Hepatocyte (in vitro differentiated cells): ENCODE data around the gene CUL5. TPM values are rescaled to one million over a fixed set of nuclear protein-coding genes. Genes with fewer than 3 reads are reported as not detected.

Experiments
- DNase-seq: peaks from one replicate; pipeline ENCODE4 v3.0.0-alpha.2; 2016; ENCODE audit warnings: low spot score
- H2AFZ ChIP-seq: fragments of 200-600 bp; sonication (generic); 2 replicates; pipeline ENCODE4 v1.6.0; 2016; ENCODE audit warnings: antibody characterized with exemption, mild to moderate bottlenecking
- H3K27ac ChIP-seq: fragments of 200-600 bp; sonication (generic); 2 replicates; pipeline ENCODE4 v1.5.1; 2016; ENCODE audit warnings: mild to moderate bottlenecking
- H3K27me3 ChIP-seq: fragments of 200-600 bp; sonication (generic); 2 replicates; pipeline ENCODE4 v1.6.1; 2016
- H3K36me3 ChIP-seq: fragments of 200-600 bp; sonication (generic); replicated peaks from 2 replicates; pipeline ENCODE4 v1.5.1; 2016; ENCODE audit warnings: low read depth; ENCODE audit not compliant: insufficient read depth
- H3K4me1 ChIP-seq: fragments of 200-600 bp; sonication (generic); 2 replicates; pipeline ENCODE4 v1.5.1; 2016; ENCODE audit warnings: mild to moderate bottlenecking, moderate library complexity; ENCODE audit not compliant: insufficient read depth
- H3K4me2 ChIP-seq: fragments of 200-600 bp; sonication (generic); 2 replicates; pipeline ENCODE4 v1.6.0; 2016
- H3K4me3 ChIP-seq: fragments of 200-600 bp; sonication (generic); 2 replicates; pipeline ENCODE4 v1.5.1; 2016; ENCODE audit warnings: mild to moderate bottlenecking
- H3K79me2 ChIP-seq: fragments of 200-600 bp; sonication (generic); 2 replicates; pipeline ENCODE4 v1.6.0; 2017; ENCODE audit warnings: mild to moderate bottlenecking
- H3K9me2 ChIP-seq: fragments of 200-600 bp; sonication (generic); replicated peaks from 2 replicates; pipeline ENCODE4 v1.6.0; 2017; ENCODE audit warnings: mild to moderate bottlenecking; ENCODE audit not compliant: insufficient read depth
- H3K9me3 ChIP-seq: fragments of 200-600 bp; sonication (generic); 2 replicates; pipeline ENCODE4 v1.5.1; 2016; ENCODE audit warnings: low read depth, mild to moderate bottlenecking
- H4K20me1 ChIP-seq: fragments of 200-600 bp; sonication (generic); 2 replicates; pipeline ENCODE4 v1.6.0; 2016; ENCODE audit warnings: mild to moderate bottlenecking; ENCODE audit not compliant: insufficient read depth, poor library complexity, severe bottlenecking
- EZH2 ChIP-seq: fragments of 200-600 bp; sonication (generic); IDR thresholded peaks from 2 replicates; pipeline ENCODE4 v1.6.1; 2016; ENCODE audit warnings: antibody characterized with exemption, mild to moderate bottlenecking, borderline replicate concordance
- EZH2phosphoT487 ChIP-seq: fragments of 200-600 bp; sonication (generic); IDR thresholded peaks from one replicate; pipeline ENCODE4 v1.6.1; 2018; ENCODE audit warnings: antibody characterized with exemption, mild to moderate bottlenecking, low read depth, moderate library complexity; ENCODE audit not compliant: unreplicated experiment, severe bottlenecking
- WGBS: methylation state at CpG from one replicate; pipeline ENCODE4 v1.1.6; 2016; ENCODE audit warnings: low lambda C conversion rate; ENCODE audit errors: missing lambda C conversion rate; 5-methylcytosine and 5-hydroxymethylcytosine counted together
- polyA plus RNA-seq: library from polyadenylated mRNA; unstranded; fragments of >200 nt; fragmentation: Nextera tagmentation; extraction: Ambion mirVana; gene quantifications from 2 replicates; pipeline ENCODE4 v1.2.1, GENCODE V29; 2016
- total RNA-seq: library from RNA; depleted of rRNA; stranded (reverse); fragments of >200 nt; gene quantifications from 2 replicates; pipeline ENCODE4 v1.2.3, GENCODE V29; 2014
- TF ChIP-seq, protein P1 (sequence below): fragments of 200-600 bp; sonication (generic); IDR thresholded peaks from 2 replicates; pipeline ENCODE4 v1.5.1; 2016; ENCODE audit warnings: antibody characterized with exemption, mild to moderate bottlenecking; ENCODE audit not compliant: poor library complexity

The CUL5 gene
- total and polyA plus RNA-seq, 2 experiments from 2014 or later = 23.2 to 27.6 TPM

DNA sequence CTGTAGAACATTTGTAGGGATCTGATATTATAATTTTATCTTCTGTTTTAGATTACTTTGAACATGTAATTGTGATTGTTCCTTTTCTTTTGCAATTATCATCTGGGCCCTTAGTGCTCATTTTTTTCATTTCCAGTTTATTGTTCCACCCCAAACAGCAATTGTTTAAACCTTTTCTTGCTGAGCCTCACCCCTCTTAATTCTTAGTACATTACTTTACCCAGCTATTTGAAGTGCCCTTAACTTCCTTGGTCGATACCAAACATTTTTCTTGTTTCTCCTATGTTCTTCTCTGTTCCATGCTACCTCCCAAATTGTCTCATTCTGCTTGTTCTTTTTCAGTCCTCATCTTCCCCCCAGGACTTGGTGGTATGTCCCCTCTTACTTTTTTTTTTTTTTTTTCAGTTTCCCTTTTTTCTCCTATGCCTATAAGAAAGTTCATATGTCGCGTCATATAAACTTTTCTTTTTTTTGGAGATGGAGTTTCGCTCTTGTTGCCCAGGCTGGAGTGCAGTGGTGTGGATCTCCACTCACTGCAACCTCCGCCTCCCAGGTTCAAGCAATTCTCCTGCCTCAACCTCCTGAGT lies 3.5 kb downstream of the CUL5 start:
- Histone ChIP-seq H3K27me3 (no peaks in the 10 kb centered on the region), H3K9me3 (no peaks in the 10 kb centered on the region), H4K20me1 (peaks cover 67% of the 10 kb centered on the region), H3K79me2 (peaks cover 81% of the 10 kb centered on the region), H3K27ac (no peak overlapping the region), H3K4me2 (peak overlapping the region; percentile 91), H2AFZ (no peak overlapping the region), H3K4me1 (peaks cover 28% of the 10 kb centered on the region), H3K36me3 (no peaks in the 10 kb centered on the region), H3K9me2 (no peaks in the 10 kb centered on the region), H3K4me3 (no peak overlapping the region)
- DNase-seq = no peak
- 97% methylated on average over 3 of the region's 5 CpGs for WGBS
- no peak for TF ChIP-seq EZH2phosphoT487
- TF ChIP-seq, protein P1, sequence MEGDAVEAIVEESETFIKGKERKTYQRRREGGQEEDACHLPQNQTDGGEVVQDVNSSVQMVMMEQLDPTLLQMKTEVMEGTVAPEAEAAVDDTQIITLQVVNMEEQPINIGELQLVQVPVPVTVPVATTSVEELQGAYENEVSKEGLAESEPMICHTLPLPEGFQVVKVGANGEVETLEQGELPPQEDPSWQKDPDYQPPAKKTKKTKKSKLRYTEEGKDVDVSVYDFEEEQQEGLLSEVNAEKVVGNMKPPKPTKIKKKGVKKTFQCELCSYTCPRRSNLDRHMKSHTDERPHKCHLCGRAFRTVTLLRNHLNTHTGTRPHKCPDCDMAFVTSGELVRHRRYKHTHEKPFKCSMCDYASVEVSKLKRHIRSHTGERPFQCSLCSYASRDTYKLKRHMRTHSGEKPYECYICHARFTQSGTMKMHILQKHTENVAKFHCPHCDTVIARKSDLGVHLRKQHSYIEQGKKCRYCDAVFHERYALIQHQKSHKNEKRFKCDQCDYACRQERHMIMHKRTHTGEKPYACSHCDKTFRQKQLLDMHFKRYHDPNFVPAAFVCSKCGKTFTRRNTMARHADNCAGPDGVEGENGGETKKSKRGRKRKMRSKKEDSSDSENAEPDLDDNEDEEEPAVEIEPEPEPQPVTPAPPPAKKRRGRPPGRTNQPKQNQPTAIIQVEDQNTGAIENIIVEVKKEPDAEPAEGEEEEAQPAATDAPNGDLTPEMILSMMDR = no peak
- TF ChIP-seq EZH2 = no peak

DNA sequence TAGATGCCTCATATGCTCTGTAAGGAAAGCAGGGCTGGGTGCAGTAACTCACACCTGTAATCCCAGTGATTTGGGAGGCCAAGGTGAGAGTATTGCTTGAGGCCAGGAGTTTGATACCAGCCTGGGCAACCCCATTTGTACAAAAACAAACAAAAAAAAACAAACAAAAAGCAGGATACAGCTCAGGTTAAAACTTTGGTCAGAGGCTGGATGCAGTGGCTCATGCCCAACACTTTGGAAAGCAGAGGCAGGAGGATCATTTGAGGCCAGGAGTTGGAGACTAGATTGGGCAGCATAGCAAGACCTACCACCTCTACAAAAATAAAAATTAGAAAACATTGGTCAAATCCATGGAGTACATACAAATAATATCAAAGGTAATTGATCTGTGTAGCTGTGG lies 7.9 kb downstream of the CUL5 start:
- Histone ChIP-seq H2AFZ (no peak overlapping the region), H3K79me2 (peaks cover 100% of the 10 kb centered on the region), H3K9me2 (no peaks in the 10 kb centered on the region), H3K4me1 (peaks cover 16% of the 10 kb centered on the region), H3K27ac (no peak overlapping the region), H4K20me1 (peaks cover 93% of the 10 kb centered on the region), H3K27me3 (no peaks in the 10 kb centered on the region), H3K9me3 (no peaks in the 10 kb centered on the region), H3K4me3 (no peak overlapping the region), H3K4me2 (no peak overlapping the region), H3K36me3 (no peaks in the 10 kb centered on the region)
- TF ChIP-seq EZH2 (no peak), EZH2phosphoT487 (no peak)
- TF ChIP-seq, protein P1 = no peak
- DNase-seq = no peak

DNA sequence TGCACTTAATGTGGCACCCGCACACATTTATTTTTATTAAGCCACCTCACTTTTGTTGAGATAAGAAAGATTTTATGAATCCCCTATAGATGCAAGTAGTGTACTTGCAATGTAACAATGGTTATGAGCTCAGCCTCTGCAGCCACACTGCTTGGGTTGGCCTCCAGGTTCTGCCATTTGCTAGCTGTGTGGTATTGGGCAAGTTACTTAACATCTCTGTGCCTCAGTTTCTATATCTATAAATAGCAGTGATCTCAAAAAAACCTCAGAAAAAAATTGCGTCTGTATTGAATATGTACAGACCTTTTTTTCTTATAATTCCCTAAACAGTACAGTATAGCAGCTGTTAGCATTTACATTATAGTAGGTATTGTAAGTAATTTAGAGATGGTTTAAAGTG lies 10.0 kb downstream of the CUL5 start:
- Histone ChIP-seq H3K9me2 (no peaks in the 10 kb centered on the region), H2AFZ (no peak overlapping the region), H3K27ac (no peak overlapping the region), H3K4me1 (no peaks in the 10 kb centered on the region), H3K36me3 (no peaks in the 10 kb centered on the region), H3K4me3 (no peak overlapping the region), H3K79me2 (peaks cover 100% of the 10 kb centered on the region), H3K4me2 (no peak overlapping the region), H4K20me1 (peaks cover 93% of the 10 kb centered on the region), H3K9me3 (no peaks in the 10 kb centered on the region), H3K27me3 (no peaks in the 10 kb centered on the region)
- TF ChIP-seq, protein P1 = no peak
- TF ChIP-seq EZH2 (no peak), EZH2phosphoT487 (no peak)
- WGBS = 97% methylated on average over 2 of the region's 2 CpGs
- DNase-seq = no peak
